Stimulated activated CD8-positive, alpha-beta memory T cell treated with anti-CD3 and anti-CD28 coated beads, Interleukin-15, amount 100 ng/mL, for 24 hours (primary cell): Measurements from ENCODE around the gene FOXK2.

Source experiments
- DNase-seq: peaks from one replicate; pipeline ENCODE4 v3.0.0-alpha.2; 2020; ENCODE audit warnings: low read depth

The FOXK2 gene

DNA sequence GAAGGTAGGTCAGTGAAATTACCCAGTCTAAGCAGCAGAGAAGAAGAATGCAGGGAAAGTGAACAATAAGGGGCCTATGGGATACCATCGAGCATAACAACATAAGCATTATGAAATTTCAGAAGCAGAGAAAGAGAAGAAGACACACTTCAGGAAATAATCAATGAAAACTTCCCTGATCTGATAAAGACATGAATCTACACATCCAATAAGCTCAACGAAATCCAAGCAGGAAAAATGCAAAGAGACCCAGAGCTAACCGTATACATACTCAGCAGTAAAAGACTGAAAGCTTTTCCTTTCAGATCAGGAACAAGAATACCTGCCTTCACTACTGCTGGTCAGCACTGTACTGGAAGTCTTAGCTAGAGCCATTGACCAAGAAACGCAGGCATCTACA, 90.1 kb downstream of the FOXK2 start:
- no peak for DNase-seq

DNA sequence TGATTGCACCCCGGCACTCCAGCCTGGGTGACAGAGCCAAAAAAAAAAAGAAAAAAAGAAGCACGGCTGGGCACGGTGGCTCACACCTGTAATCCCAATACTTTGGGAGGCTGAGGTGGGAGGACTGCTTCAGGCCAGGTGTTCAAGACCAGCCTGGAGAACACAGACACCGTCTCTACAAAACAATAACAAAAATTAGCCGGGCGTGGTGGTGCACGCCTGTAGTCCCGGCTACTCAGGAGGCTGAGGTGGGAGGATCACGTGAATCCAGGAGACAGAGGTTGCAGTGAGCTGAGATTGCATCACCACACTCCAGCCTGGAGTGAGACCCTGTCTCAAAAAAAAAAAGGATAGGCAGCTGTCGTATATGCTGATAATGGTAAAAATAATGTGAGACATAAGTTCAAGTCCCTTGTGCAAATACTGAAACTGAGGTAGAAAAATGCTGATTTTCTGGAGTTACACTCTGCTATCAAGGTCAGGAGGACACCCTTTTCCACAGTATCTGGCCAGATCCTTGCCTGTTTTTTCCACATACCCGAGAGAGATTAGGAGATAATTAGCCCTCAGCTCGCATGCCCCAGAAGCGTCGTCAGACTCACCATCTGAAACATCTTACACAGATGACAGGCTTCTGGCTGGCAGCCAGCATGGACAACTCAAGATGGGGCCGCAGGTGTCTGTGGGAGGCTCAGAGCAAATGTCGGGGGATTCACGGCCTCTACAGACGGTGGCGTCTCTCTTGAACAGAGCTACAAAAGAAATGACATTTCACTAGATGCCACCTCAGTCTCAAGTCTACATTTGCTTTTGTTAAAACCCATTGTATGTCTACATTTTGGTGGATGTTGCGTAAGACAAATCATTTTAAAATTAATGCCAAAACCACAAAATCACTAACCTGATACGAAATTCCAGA, 91.9 kb downstream of the FOXK2 start:
- no peak for DNase-seq

DNA sequence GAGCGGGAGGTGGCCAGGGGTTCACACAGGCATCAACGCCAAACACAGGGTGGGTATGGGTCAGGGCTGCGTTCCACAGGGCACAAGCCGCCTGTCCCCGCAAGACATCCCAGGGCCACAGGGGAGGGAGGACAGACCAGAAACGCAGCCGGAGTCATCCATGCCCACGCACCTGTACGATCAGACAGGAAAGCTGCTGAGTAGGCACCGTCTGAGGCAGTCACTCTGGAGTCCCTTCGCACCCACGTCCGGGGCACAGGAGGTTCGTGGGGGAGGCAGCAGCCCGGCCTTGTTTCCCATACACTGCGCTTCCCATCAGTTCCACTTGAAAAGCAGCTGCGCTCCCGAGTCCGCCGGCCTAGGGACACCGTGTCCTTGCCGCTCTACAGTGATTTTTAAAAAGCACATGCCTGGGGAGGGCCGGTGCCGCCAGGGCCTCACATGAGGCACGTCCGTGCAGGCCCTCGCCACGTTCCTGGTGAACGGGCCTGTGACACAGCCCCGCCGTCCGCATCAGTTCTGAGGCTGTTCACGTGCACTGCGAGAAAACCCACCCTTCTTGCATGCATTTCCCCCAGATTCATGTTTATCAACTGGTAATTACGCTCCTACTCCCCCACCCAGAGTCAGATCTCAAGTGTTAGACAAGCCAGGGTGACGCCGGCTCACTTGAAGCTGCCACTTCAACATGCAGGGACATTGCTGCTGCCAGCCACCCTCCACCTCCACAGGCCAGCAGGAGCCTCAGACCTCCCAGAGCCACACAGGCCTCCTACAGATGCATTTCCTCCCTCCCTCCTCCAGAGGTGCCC, 94.0 kb downstream of the FOXK2 start:
- DNase-seq: no peak

DNA sequence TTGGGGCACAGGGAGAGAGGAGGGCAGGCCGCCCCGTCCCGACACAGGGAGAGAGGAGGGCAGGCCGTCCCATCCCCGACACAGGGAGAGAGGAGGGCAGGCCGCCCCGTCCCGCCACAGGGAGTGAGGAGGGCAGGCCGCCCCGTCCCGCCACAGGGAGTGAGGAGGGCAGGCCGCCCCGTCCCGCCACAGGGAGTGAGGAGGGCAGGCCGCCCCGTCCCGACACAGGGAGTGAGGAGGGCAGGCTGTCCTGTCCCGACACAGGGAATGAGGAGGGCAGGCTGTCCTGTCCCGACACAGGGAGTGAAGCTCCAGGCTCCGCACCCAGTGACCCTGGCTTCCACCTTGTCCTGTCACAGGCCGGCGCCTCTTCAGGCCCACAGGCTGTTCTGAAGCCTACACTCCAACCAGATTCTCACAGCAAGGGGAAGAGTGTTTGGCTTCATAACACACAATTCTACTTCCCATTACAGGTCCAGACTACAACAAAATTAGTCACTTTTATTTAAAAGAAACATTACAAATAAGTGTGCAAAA, 94.6 kb downstream of the FOXK2 start:
- DNase-seq: no peak

DNA sequence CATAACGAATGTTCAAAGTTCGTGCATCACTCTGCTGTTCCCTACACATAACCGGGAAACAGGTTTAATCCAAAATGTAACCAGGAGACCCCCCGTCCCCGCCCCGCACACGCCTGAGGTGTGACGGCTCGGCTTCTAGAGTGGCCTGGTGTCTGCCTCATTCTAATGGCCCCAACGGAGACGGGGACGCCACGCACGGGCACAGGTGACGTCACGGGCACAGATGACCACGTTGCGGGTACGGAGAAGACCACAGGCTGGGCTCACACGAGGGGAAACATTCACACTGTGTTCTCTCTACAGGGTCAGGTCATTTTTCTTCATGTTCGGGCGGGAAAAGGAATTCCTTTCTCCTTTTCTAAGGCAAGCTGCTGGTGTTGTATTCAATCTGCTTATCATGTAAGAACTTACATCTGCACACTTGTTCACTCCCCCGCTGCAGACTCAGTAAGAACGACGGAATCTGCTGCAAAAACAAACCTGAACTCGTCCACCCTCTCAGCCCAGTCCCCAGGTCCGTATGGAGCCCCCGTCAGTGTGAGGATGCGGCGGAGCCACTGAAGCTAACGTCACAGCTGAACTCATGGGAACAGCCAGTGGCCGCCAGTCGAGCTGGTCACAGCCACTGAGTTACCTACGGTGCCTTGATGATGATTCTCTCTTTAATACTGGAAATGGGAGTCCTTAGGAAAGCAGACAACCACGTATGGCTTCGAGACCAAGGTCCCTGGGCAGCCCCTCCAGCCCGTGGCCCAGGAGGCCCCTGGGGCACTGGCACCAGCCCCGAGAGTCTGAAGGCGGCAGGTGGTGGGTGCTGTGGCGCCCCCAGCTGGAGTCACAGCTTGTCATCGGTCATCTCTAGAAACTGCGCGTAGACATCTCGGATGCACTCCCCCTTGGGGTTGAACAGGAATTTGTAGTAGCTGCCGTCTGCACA, 95.8 kb downstream of the FOXK2 start:
- DNase-seq: no peak

DNA sequence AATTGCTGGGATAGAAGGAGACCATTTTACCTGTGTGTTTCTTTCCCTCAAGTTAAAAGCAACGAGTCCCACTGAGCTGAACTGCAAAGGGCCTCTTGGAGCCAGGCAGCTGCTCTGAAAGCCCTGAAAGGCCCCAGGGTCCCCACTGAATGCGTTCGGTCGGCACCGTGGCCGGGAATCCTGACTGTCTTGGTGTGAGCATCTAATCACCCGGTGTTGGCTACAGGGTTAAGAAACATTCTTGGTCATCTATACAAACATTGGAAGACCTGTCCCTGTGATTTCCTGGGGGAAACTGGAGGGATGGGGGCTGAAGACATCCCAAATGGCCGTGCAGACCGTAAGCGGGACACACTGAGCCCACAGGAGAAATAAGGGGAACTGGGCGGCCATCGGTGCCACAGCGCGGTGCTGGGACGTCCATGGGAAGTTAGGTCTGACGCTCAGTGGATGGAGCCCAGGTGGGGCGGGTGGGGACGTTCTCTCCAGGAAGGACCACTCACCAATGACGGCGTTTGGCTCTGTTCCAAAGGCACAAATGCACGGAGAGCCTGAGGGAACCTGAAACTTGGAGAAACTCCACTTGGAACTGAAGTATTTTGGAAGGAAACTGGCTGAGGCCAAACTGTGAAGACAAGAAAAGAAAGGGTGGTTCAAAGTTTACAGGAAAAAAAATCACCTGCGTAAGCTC, 96.6 kb downstream of the FOXK2 start:
- no peak for DNase-seq

DNA sequence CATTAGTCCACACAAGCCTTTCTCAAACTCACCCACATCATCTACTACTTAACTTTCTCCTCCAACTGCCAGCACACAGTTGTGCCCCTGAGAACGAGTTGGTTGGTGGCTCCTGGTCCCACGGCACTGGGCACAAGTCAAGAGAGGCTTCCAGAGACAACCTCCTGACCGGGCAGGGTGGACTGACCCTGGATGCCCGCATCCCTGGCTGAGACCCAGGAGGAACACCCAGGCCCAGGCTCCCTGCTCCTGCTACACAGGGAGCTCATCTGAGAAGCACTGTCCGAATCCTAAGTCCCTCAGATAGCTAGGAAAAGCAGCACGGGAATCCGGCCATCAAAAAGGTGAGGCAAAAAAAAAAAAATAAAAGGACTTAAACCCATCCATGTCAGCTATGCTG, 99.7 kb downstream of the FOXK2 start:
- no peak for DNase-seq

DNA sequence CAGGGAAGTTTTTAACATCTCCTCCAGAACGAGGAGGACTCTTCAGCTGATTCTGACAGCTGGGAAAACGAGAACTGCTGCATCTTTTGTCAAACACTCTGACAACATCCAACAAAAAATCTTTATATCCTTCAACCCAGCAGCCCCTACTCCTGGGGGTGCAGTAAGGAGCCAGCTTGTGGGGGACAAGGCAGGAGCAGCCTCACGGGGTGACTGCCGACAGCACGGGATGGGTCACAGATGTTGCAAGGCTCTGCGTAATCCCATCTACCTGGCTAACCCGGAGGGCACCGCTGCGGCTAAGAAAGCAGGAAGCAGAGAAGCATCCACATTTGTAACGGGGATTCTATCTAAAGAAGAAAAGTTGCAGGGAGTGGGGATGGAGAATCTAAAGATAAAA, 100.1 kb downstream of the FOXK2 start:
- DNase-seq: no peak

DNA sequence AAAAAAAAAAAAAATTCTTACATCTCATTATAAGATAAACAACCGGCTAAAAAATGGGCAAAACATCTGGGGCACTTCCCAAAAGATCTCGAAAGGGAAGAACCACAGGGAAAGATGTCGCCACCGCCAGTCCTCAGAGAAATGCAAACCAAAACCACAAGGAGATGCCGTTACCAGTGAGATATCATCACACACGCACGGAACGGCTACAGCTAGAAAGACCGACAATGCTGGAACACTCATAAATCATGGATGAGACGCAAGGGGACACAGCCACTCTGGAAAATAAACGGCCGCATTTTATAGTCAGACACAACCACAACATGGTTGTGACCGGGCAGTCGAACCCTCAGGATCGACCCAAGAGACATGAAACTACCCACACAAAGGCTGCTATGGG, 104.2 kb downstream of the FOXK2 start:
- DNase-seq: no peak

DNA sequence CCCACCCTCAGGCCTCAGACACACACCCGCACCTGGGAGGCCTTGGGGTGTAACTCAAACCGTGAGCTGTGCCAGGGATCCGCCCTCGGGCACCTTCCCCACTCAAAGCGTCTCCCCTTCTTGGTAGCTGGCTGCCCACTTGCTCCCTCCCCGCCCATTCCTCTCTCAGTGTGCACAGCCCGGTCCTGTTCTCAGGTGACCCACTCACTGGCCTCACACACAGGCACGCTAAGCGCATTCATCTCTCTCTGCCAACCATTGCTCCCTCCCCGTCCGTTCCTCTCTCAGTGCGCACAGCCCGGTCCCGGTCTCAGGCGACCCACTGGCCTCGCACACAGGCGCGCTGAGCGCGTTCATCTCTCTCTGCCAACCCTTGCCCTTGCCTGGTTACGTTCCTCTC, 107.9 kb downstream of the FOXK2 start:
- no peak for DNase-seq

DNA sequence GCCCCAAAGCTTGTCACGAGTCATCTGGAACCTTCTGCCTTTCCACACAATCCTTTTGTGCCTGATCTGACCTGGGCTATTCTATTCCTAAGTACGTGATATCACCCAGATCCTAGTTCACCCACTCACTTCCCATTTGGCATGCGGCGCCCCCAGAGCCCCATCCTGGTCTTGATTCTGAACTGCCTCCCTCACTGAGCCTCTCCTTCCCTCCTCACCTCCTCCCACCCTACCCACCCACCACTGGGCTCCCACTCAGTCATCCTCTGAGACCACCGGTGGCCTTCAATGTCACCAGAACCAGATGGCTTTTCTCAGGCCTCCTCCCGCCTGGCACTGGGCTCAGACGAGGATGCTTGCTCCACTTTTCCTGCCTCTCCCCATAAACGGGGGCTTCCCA, 110.2 kb downstream of the FOXK2 start:
- DNase-seq: no peak

DNA sequence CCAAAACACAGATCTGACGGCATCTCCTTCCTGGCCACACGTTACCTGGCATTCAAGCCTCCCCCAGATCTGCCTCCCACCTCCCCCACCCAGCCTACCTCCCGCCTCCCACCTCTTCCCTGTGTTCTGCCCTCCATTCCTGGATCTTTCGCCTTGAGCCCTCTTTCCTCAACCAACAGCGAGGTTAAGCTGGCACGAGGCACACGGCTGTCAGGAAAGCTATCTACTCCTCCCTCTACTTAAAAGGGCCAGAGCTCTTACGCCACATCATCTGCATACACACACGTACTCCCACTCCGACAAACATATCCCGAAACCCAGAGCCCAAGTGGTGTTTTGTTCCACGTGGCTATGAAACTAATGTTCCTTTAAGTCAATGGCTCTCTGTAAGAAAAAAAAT, 110.7 kb downstream of the FOXK2 start:
- DNase-seq: no peak

DNA sequence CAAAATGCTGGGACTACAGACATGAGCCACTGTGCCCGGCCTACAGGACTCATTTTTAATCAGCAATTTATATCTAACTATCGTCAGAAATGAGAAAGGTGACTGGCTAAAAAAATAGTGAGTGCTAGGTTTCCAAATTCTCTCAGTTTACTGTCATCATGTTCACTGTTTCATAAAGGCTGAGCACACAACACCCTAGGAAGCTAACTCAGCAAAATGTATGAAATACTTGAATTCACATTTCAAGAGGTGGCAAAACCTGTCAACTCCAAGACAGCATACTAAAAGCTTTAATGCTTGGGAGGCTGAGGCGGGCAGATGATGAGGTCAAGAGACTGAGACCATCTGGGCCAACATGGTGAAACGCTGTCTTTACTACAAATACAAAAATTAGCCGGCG, 112.0 kb downstream of the FOXK2 start:
- no peak for DNase-seq

DNA sequence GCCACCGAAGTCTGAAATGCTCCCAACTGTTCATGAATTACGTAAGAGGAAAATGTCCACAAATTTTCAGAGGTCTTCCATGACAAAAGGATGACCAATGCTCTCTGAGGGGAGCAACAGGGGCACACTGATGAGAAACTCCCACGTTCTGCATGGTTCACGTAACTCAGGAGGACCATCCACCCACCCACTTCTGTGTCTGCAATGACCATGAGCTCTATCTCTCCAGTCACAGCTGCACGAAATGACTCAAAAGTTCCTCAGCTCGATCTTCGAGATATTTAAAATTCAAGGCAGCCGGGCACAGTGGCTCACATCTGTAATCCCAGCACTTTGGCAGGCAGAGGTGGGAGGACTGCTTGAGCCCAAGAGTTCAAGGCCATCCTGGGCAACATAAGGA, 112.9 kb downstream of the FOXK2 start:
- no peak for DNase-seq

DNA sequence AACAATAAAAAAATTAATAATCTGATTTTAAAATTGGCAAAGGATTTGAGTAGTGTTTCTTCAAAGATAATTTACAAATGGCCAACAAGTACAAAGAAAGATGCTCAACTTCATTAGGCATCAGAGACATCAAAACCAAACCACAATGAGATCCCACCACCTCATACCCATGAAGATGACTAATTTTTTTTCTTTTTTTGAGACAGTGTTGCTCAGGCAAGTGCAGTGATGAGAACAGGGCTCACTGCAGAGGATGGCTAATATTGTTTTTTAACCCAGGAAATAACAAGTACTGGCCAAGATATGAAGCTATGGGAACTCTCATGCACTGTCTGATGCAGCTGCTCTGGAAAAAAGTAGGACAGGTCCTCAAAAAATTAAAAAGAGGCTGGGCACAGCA, 113.8 kb downstream of the FOXK2 start:
- no peak for DNase-seq

DNA sequence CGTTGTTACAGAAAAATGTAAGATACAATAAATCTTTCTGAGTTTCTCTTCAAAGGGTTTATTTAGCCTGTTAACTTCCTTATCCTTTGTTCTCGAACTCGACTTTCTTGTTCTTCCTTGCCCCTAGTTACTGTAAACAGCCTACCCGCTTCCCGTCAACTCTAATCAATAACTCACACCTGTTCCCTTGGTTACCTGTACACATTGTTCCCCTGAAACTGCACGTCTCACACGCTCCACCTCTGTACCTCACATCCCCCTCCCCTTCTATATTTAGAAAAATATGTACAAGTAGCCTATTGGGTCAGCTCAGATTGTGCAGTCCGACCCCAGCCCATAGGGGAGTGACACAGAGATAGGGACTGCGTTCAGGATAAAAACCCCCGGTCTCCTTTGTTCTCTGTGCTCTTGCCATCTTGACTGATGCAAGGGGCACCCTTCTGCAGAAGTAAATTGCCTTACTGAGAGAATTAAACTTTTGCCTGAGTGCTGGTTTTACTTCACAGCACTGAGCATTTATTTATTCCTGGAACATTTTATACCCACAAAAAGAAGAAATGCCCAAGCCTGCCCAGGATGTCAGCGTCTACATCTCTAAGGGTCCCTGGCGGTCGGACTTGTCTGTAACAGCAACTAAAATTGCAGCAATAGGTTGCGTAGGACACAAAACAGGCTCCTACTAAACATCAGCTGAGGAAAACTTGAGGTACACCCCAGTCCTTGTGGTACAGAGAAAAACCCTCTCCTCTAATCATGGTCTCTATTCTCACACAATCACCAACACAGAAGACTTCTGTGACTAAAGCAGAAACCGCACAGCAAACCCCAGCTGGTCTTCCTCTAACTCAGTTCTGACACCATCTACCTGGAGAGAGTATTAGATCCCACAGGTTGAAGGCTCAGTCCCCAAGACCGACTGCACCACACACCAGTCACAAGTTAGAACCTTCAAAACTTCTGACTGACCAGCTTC, 117.4 kb downstream of the FOXK2 start:
- DNase-seq: no peak

DNA sequence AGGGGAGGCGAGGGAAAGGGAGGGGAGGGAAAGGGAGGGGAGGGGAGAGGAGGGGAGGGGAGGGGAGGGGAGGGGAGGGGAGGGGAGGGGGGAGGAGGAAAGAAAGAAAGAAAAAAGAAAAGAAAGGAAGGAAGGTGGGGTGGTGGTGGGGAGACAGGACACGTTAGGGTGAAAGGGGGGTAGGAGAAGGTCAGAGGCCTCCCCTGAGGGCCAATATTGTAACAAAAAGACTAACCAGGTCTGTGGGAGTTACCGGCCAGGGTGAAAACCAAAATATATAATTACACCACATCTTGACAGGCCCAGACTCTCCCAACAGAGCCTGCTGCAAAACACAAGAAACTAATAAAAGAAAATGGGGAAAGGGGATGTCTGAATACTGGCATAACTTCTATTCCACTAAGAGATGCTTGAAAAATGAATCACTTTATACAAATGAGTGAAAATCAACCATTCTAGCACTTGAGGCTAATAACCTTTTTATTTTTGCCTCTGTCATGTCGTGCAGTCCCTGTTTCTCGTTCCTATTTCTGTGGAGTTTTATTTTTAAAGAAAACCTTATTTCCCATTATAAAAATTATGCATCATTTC, 118.7 kb downstream of the FOXK2 start:
- DNase-seq: no peak

DNA sequence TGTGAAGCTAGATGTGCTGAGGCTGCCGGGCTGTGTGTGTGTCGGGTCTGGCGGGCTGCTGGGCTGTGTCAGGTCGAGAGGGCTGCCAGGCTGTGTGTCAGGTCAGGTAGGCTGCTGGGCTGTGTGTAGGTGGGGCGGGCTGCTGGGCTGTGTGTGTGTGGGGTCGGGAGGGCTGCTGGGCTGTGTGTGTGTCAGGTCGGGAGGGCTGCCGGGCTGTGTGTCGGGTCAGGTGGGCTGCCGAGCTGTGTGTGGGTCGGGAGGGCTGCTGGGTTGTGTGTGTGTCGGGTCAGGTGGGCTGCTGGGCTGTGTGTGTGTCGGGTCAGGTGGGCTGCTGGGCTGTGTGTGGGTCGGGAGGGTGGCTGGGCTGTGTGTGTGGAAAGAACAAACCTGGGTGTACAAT, 120.1 kb downstream of the FOXK2 start:
- no peak for DNase-seq

DNA sequence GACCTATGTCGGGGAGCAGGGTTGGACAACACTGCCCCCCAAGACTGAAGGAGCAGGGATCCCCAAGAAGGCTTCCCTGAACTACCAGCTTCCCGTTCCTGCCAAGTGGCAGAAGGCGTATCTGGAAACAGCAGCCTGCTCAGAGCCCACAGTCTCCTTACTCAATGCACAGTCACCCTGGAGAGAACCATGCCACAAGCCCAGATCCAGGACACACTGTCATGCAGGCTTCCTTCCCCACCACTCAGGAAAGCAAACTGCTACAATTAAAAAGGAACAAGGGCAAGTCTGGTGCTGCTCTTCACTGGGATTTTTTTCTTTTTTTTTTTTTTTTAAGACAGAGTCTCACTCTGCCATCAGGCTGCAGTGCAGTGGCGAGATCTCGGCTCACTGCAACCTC, 120.5 kb downstream of the FOXK2 start:
- no peak for DNase-seq

DNA sequence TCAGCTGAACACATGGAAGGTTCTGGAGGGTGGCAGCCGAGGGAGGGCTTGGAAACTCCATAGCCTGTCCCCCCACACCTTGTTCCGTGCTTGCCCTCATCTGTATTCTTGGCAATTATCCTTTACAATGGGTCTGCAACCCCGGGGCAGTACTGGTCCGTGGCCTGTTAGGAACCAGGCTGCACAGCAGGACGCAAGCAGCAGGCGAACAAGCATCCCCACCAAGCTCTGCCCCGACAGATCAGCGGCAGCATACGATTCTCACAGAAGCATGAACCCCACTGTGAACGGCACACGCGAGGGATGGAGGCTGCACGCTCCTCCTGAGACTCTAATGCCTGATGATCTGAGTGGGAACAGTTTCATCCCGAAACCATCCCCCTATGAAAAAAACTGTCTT, 122.5 kb downstream of the FOXK2 start:
- DNase-seq: no peak
